LNCaP clone FGC (cell line): Measurements from ENCODE around the gene PIP4K2A.
"Not testable (repeated sequence)": the region's sequence is repeated elsewhere in the genome, so short reads cannot be mapped to it uniquely, and the experiment has no call there.

Experiments
- DNase-seq: peaks from one replicate; pipeline ENCODE4 v3.0.0-alpha.2; 2011; ENCODE audit warnings: low read depth
- H3K4me3 ChIP-seq: 2 replicates; pipeline ENCODE4 v1.5.1; 2011; ENCODE audit warnings: mild to moderate bottlenecking, low read depth, low read length, control low read depth
- CTCF ChIP-seq: IDR thresholded peaks from 2 replicates; pipeline ENCODE4 v1.5.1; 2012; ENCODE audit warnings: mild to moderate bottlenecking; ENCODE audit not compliant: control insufficient read depth, insufficient read depth; ENCODE audit errors: extremely low read depth

The PIP4K2A gene

GRCh38 chr10:22750131-22750530 lies 35.8 kb upstream of the PIP4K2A start:
- no peak for TF ChIP-seq CTCF
- no peak overlapping the region for H3K4me3 ChIP-seq
- DNase-seq, result no peak

GRCh38 chr10:22744858-22745257 lies 30.5 kb upstream of the PIP4K2A start:
- DNase-seq, H3K4me3 ChIP-seq: not testable (repeated sequence)

- TF ChIP-seq CTCF, result no peak
- H3K4me3 ChIP-seq, result no peak overlapping the region
- DNase-seq, result no peak
Measured at GRCh38 chr10:22742678-22743077, 28.3 kb upstream of the PIP4K2A start.

- not testable (repeated sequence) for DNase-seq, H3K4me3 ChIP-seq
Measured at GRCh38 chr10:22741631-22742030, 27.3 kb upstream of the PIP4K2A start.

- no peak overlapping the region for H3K4me3 ChIP-seq
- TF ChIP-seq CTCF, result no peak
- no peak for DNase-seq
Measured at GRCh38 chr10:22740180-22740579, 25.8 kb upstream of the PIP4K2A start.

GRCh38 chr10:22737587-22737986 lies 23.2 kb upstream of the PIP4K2A start:
- DNase-seq, result no peak
- no peak for TF ChIP-seq CTCF

GRCh38 chr10:22736134-22736533 lies 21.8 kb upstream of the PIP4K2A start:
- H3K4me3 ChIP-seq, result no peak overlapping the region
- no peak for TF ChIP-seq CTCF
- DNase-seq, result no peak

More at GRCh38 chr10:22737587-22737986, 23.2 kb upstream of the PIP4K2A start:
- no peak overlapping the region for H3K4me3 ChIP-seq

GRCh38 chr10:22733992-22734391 lies 19.6 kb upstream of the PIP4K2A start:
- TF ChIP-seq CTCF, result no peak
- no peak overlapping the region for H3K4me3 ChIP-seq
- no peak for DNase-seq
